ENCODE measurements around the gene TP53BP1.

TP53BP1 gene

GRCh38 chr15:43526261-43526930 lies 33.4 kb upstream of the TP53BP1 start:
- H3K9ac ChIP-seq (ENCODE audit: low read depth, low read length), result no peak overlapping the region
- peaks cover 11% of the 10 kb centered on the region; the same call in 1 of the 2 replicates for H3K4me1 ChIP-seq (ENCODE audit: insufficient read depth, low read length)
- no peaks in the 10 kb centered on the region; the same call in 1 of the 2 replicates for H3K36me3 ChIP-seq (ENCODE audit: insufficient read depth, low read length)
- H3K9me3 ChIP-seq (ENCODE audit: control insufficient read depth, insufficient read depth, low read length), result no peaks in the 10 kb centered on the region

GRCh38 chr15:43525131-43525530 lies 32.2 kb upstream of the TP53BP1 start:
- Histone ChIP-seq H3K9ac (ENCODE audit: low read depth, low read length) (no peak overlapping the region), H3K4me1 (ENCODE audit: insufficient read depth, low read length) (peaks cover 3% of the 10 kb centered on the region; the same call in 1 of the 2 replicates), H3K36me3 (ENCODE audit: insufficient read depth, low read length) (no peaks in the 10 kb centered on the region; the same call in 1 of the 2 replicates), H3K9me3 (ENCODE audit: control insufficient read depth, insufficient read depth, low read length) (no peaks in the 10 kb centered on the region)

- H3K9ac ChIP-seq (ENCODE audit: low read depth, low read length), result no peak overlapping the region
- no peaks in the 10 kb centered on the region for H3K36me3 ChIP-seq (ENCODE audit: insufficient read depth, low read length)
- no peaks in the 10 kb centered on the region for H3K4me1 ChIP-seq (ENCODE audit: insufficient read depth, low read length)
- no peaks in the 10 kb centered on the region for H3K9me3 ChIP-seq (ENCODE audit: control insufficient read depth, insufficient read depth, low read length)
These were observed 31.4 kb upstream of the TP53BP1 start for GRCh38 chr15:43524254-43524845.

- Histone ChIP-seq H3K9me3 (ENCODE audit: control insufficient read depth, insufficient read depth, low read length) (no peaks in the 10 kb centered on the region), H3K4me1 (ENCODE audit: insufficient read depth, low read length) (peaks cover 6% of the 10 kb centered on the region; the same call in 1 of the 2 replicates), H3K36me3 (ENCODE audit: insufficient read depth, low read length) (no peaks in the 10 kb centered on the region), H3K9ac (ENCODE audit: low read depth, low read length) (no peak overlapping the region)
These were observed 30.7 kb upstream of the TP53BP1 start for GRCh38 chr15:43523646-43524045.

- Histone ChIP-seq H3K9ac (ENCODE audit: low read depth, low read length) (no peak overlapping the region), H3K36me3 (ENCODE audit: insufficient read depth, low read length) (no peaks in the 10 kb centered on the region), H3K4me1 (ENCODE audit: insufficient read depth, low read length) (peaks cover 7% of the 10 kb centered on the region; the same call in 1 of the 2 replicates), H3K9me3 (ENCODE audit: control insufficient read depth, insufficient read depth, low read length) (no peaks in the 10 kb centered on the region)
These were observed 29.3 kb upstream of the TP53BP1 start for GRCh38 chr15:43522247-43522646.

- no peaks in the 10 kb centered on the region for H3K9me3 ChIP-seq (ENCODE audit: control insufficient read depth, insufficient read depth, low read length)
- H3K36me3 ChIP-seq (ENCODE audit: insufficient read depth, low read length), result no peaks in the 10 kb centered on the region
- H3K9ac ChIP-seq (ENCODE audit: low read depth, low read length), result no peak overlapping the region
- peaks cover 14% of the 10 kb centered on the region; the same call in 1 of the 2 replicates for H3K4me1 ChIP-seq (ENCODE audit: insufficient read depth, low read length)
These were observed 28.5 kb upstream of the TP53BP1 start for GRCh38 chr15:43521419-43521818.

- H3K9me3 ChIP-seq (ENCODE audit: control insufficient read depth, insufficient read depth, low read length), result no peaks in the 10 kb centered on the region
- peaks cover 17% of the 10 kb centered on the region; the same call in 1 of the 2 replicates for H3K4me1 ChIP-seq (ENCODE audit: insufficient read depth, low read length)
- no peaks in the 10 kb centered on the region for H3K36me3 ChIP-seq (ENCODE audit: insufficient read depth, low read length)
- no peak overlapping the region for H3K9ac ChIP-seq (ENCODE audit: low read depth, low read length)
These were observed 27.2 kb upstream of the TP53BP1 start for GRCh38 chr15:43520138-43520537.

GRCh38 chr15:43519196-43519595 lies 26.2 kb upstream of the TP53BP1 start:
- H3K9ac ChIP-seq (ENCODE audit: low read depth, low read length), result no peak overlapping the region; the same call in 1 of the 2 replicates
- no peaks in the 10 kb centered on the region for H3K9me3 ChIP-seq (ENCODE audit: control insufficient read depth, insufficient read depth, low read length)
- no peaks in the 10 kb centered on the region for H3K36me3 ChIP-seq (ENCODE audit: insufficient read depth, low read length)
- H3K4me1 ChIP-seq (ENCODE audit: insufficient read depth, low read length), result peaks cover 17% of the 10 kb centered on the region; the same call in 1 of the 2 replicates

- Histone ChIP-seq H3K9me3 (ENCODE audit: control insufficient read depth, insufficient read depth, low read length) (no peaks in the 10 kb centered on the region), H3K36me3 (ENCODE audit: insufficient read depth, low read length) (no peaks in the 10 kb centered on the region), H3K4me1 (ENCODE audit: insufficient read depth, low read length) (peaks cover 17% of the 10 kb centered on the region; the same call in 1 of the 2 replicates), H3K9ac (ENCODE audit: low read depth, low read length) (peak overlapping the region; percentile 45; the same call in 1 of the 2 replicates)
These were observed 25.3 kb upstream of the TP53BP1 start for GRCh38 chr15:43518197-43518761.

GRCh38 chr15:43517354-43518196 lies 24.6 kb upstream of the TP53BP1 start, which contains the start of gene MAP1A:
Gene MAP1A (plus strand): TSS chr15:43517608. CDS start chr15:43521474, 3,866 bp downstream.
- Histone ChIP-seq H3K9ac (ENCODE audit: low read depth, low read length) (peak within 1 kb of the TSS; percentile 50), H3K4me1 (ENCODE audit: insufficient read depth, low read length) (peaks cover 17% of the 10 kb centered on the region; the same call in 1 of the 2 replicates), H3K9me3 (ENCODE audit: control insufficient read depth, insufficient read depth, low read length) (no peaks in the 10 kb centered on the region), H3K36me3 (ENCODE audit: insufficient read depth, low read length) (no peaks in the 10 kb centered on the region)

GRCh38 chr15:43516801-43517353 lies 23.9 kb upstream of the TP53BP1 start:
- peak overlapping the region; percentile 50 for H3K9ac ChIP-seq (ENCODE audit: low read depth, low read length)
- H3K9me3 ChIP-seq (ENCODE audit: control insufficient read depth, insufficient read depth, low read length), result no peaks in the 10 kb centered on the region
- H3K4me1 ChIP-seq (ENCODE audit: insufficient read depth, low read length), result peaks cover 17% of the 10 kb centered on the region; the same call in 1 of the 2 replicates
- no peaks in the 10 kb centered on the region for H3K36me3 ChIP-seq (ENCODE audit: insufficient read depth, low read length)

GRCh38 chr15:43516185-43516584 lies 23.2 kb upstream of the TP53BP1 start:
- Histone ChIP-seq H3K9me3 (ENCODE audit: control insufficient read depth, insufficient read depth, low read length) (no peaks in the 10 kb centered on the region), H3K9ac (ENCODE audit: low read depth, low read length) (peak overlapping the region; percentile 50; the same call in 1 of the 2 replicates), H3K4me1 (ENCODE audit: insufficient read depth, low read length) (peaks cover 17% of the 10 kb centered on the region; the same call in 1 of the 2 replicates), H3K36me3 (ENCODE audit: insufficient read depth, low read length) (no peaks in the 10 kb centered on the region)

GRCh38 chr15:43515741-43516140 lies 22.8 kb upstream of the TP53BP1 start:
- peaks cover 17% of the 10 kb centered on the region; the same call in 1 of the 2 replicates for H3K4me1 ChIP-seq (ENCODE audit: insufficient read depth, low read length)

More at GRCh38 chr15:43515741-43516140, 22.8 kb upstream of the TP53BP1 start:
- Histone ChIP-seq H3K9me3 (ENCODE audit: control insufficient read depth, insufficient read depth, low read length) (no peaks in the 10 kb centered on the region), H3K9ac (ENCODE audit: low read depth, low read length) (no peak overlapping the region), H3K36me3 (ENCODE audit: insufficient read depth, low read length) (no peaks in the 10 kb centered on the region)

Measured in ES-I3 (cell line).